GM19324 (cell line): ENCODE measurements around the gene PHB1.
"Not testable (repeated sequence)": the region's sequence is repeated elsewhere in the genome, so short reads cannot be mapped to it uniquely, and the experiment has no call there.

ENCODE experiments used
- ATAC-seq: cut with Tn5 transposase; IDR thresholded peaks from one replicate; pipeline ENCODE4 v1.9.1; 2021; ENCODE audit warnings: mild to moderate bottlenecking, moderate library complexity; ENCODE audit not compliant: unreplicated experiment, low FRiP score

PHB1 gene

DNA sequence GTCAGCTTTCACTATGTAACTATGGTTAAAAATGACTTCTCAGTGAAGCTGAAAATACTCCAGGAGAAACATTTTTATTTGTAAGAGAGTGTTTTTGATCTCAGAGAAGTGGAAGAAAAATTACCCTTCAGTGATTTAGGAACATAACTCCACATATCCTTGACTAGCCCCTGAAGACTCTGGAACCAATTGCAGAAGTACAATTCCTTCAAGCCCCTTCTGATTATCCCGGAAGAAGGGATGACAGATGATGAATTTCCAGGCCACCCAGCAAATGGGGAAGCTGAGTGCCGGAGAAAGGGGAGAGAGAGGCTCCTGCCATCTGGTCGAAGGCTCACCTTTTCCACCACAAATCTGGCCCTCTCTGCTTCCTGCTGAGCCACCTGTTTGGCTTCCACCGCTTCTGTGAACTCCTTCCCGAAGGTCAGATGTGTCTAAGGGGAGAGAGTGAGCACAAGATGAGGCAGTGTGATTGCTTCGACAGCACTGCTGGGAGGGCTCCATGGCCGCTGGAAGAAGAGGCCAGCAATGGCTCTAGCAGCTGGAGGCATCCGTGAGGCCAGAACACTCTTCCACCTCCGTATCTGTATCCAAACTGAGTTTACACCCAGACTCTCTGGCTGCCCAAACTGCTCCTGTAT lies 8.1 kb downstream of the PHB1 start:
- ATAC-seq: no peak

DNA sequence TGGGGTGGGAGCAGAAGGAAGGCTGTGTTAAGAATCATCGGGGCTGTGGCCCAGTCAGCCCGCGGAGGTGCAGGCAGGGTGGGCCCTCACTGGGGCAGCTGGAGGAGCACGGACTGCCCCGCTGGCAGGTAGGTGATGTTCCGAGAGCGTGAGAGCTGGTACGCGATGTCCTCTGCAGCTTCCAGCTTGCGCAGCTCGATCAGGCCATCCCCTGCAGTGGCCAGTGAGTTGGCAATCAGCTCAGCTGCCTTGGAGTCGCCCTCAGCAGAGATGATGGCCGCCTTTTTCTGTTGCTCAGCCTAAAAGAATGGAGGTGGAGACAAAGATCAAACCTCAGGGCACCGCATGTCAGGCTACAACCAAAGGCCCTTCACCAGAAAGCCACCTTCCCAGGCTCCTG lies 9.8 kb downstream of the PHB1 start:
- no peak for ATAC-seq

DNA sequence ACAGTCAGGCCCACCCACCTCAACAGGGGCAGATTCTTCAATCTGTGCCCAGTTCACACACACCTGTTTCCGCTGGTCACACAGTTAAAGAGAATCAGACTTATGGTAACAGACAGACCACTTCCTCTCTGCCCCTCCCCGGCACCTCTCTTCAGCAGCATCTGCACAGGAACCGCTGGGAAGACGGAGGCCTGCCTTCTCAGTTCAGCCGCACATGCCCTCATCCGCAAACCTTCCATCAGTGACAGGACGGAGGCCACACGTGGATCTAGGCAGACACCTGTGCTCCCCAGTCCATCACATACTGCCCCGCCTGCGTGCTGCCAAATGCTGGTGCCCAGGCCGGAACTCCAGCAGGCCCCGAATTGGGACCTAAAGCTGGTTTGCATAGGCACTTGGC lies 10.3 kb downstream of the PHB1 start:
- no peak for ATAC-seq

DNA sequence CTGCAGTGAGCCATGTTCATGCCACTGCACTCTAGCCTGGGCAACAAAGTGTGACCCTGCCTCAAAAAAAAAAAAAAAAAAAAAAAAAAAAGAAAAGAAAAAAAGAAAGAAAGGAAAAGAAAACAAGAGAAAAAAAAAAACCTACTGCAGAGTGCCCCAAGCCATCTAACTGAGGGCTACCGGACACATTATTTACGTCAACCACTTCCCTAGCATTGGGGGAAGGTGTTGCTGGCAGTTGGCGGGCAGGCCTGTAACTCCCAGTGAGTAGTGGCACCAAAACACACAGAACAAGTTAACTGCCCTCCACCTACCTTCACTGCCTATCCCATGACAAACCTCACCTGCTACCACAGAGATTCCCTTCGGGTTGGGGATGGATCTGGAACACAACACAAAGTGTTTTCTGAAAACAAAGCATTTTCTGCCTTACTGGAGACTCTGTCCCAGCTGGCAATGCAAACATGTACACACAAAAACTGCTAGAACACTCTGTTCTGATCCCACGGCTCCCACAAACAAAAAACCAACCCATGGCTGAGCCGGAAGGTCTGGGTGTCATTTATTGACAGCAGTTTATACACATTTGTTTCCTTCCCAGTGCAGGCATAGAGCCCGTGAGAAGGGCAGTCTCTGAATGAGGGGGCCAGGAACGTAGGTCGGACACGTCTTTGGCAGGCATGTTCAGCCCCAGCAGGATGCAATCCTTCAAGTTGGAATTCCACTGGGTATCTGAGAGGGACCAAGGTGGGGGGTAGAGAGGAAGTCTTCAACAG lies 11.0 kb downstream of the PHB1 start:
- ATAC-seq: no peak

DNA sequence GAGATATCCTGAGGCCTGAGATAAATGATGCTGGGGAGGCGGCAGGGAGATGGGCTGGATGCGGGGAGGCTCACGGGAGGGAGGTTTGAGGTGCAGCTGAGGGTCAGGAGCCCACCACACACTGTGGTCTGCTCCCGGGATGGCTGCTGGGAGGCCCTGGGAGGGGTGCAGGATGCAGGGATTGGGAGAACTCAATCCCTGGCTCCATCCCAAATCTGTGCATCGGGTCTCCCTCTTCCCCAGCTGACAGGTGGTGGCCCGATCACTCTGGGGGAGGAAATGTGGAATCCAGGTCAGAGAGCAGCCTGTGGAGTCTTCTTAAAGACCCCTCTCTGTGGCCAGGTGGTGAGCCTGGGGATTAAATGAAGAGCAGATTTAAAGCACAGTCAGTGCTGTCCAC lies 12.0 kb downstream of the PHB1 start:
- ATAC-seq: no peak

DNA sequence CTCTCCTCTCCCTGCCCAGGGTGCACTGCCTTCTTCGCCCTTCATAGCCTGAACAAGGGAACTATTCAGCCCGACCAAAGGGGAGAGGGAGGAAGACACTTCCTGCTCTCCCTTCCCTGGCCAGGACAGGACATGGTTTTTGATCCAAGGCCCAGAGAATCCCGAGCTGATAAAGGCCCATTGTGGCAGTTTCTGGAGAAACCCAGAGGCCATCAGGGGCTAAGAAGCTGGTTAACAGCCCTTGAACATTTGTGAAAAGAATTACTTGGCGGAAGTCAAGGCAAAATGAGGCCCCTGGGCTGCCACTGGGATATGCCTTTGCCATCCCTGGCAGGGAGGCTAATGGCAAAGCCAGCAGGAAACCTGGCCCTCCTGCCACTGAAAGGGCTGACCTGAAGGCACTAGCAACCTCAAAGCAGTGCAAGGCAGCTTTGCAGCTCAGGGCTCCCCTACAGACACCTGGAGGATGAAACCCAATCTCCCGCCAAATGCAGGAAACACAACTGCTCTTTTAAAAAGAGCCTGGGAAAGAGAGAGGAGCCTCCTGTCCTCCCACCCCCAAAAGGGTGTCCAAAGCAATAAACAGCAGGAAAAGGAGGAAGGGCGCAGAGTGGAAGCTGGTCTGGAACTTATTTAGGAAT lies 12.6 kb downstream of the PHB1 start:
- no peak for ATAC-seq

DNA sequence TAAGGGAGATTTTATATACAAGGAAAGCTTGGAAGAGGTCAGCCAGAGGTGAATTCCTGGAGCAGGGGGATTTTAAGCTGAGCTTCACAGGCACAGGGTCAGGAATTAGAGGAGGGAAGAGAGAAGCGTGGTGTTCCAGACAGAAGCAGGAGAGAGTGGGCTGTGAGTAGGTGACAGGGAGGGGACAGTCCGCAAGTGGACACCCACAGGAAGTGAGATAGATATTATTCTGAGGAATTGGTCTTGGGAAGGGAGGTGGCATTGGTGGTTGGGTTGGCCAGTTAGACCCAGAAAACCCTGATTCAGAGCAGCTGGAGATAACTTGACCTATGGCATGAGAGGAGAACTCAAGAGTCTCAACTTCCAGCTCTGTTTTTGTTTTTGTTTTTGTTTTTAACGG lies 14.7 kb downstream of the PHB1 start:
- ATAC-seq: no peak

DNA sequence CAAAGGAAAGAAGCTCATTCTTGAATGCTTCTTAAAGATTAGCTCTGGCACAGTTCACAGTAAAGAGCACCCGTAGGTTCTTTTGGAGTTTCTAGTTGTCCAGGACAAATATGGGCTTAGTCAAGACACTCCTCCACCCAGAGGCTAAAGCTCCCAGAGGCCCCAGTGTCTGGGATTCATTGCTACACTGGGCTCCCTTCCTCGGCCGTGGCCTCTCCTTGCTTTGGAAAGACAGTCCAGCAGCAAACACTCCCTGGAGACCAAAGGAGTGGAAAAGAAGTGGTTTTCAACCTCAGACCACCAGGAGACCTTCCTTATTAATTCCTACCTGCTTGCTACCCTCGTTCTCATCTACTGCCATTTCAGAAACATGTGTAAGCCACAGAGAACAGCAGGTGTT lies 17.1 kb downstream of the PHB1 start:
- no peak for ATAC-seq

DNA sequence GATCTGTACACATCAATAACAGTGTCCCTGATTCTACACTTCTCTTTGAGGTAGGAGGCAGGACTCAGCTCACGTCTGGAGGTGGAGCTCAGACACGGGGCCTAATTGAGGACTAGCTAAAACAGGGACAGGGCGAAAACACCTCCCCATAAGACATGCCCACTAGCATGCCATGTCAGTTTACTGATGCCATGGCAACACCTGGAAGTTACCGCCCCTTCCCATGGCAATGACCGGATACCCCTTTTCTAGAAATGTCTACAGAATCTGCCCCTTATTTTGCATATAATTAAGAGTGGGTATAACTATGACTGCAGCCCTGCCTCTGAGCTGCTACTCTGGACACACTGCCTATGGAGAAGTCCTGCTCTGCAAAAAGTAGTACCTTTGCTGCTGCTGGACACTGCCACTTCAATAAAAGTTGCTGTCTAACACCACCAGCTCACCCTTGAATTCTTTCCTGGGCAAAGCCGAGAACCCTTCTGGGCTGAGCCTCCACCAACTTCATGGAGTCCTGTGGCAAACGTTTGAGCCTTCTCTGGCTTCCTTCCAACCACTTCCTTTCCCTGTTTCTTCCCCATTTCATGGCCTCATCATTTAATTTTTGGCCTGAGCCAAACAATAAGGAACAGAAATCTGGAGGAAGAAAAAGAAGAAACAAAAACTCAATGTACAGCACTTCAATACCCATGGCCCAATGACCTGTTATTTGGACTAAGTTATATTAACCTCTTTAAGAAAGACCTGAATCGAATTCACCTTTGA lies 21.0 kb downstream of the PHB1 start:
- ATAC-seq: no peak

DNA sequence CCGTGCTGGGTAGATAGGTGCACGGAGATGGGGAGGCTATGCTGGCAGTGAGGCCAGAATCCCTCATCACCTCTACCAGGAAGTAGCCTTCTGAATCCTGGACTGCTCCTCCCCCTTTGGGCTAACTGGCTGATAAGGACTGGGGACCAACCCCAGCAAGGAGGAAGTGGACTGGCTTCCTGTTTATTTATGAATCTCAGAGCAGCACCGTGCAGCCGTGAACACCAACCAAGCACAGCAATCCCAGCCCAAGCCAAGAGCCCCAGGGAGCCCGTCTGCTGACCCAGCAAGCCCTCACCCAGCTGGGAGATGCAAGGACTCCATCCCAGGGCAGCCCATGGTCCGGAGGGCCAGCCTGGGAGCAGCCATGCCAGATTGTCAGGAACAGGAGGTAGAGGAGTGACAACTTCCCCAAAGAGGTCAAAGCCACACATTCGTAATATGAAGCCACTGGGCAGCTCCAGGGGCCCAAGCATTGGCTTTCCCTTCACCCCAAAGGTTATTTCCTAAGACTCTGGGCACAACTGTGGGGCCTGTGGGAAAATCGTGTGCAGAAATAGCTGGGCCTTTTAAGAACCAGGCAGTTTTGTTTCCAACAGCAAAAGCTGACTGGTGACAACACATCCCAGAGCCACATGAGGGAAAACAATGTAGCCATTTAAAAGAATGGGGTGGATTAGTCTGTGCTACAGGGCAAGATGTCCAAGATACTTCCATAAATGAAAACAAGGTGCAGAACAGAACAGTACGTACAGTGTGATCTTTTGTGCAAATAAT lies 23.9 kb downstream of the PHB1 start:
- no peak for ATAC-seq

DNA sequence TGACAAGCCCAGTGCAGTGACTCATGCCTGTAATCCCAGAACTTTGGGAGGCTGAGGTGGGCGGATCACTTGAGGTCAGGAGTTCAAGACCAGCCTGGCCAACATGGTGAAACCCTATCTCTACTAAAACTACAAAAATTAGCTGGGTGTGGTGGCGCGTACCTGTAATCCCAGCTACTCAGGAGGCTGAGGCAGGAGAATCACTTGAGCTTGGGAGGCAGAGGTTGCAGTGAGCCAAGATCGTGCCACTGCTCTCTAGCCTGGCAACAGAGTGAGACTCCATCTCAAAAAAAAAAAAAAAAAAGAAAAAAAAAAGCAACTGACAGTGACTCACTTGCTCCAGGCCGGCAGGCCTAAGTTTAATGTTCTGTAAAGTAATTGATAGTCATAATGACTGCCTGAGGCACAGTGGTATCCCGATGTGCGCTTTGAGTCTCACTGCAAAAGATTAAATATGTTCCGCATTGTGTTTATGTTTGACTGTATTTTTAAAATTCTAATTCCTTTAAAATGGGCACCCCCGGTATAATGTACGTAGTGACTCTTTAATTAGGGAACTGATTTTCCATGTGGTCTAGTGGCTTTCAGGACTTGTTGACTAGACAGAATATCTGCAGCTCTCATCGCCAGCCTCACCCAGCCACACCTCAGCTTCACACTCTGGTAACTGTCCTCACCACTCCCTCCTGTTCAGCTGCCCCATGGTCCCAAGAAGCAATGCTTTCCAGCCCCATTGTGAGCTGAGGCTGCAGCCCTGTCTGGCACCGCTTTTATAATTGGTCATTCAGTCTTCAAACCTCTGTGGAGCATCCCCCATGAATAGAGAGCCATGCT lies 25.0 kb downstream of the PHB1 start:
- not testable (repeated sequence) for ATAC-seq

DNA sequence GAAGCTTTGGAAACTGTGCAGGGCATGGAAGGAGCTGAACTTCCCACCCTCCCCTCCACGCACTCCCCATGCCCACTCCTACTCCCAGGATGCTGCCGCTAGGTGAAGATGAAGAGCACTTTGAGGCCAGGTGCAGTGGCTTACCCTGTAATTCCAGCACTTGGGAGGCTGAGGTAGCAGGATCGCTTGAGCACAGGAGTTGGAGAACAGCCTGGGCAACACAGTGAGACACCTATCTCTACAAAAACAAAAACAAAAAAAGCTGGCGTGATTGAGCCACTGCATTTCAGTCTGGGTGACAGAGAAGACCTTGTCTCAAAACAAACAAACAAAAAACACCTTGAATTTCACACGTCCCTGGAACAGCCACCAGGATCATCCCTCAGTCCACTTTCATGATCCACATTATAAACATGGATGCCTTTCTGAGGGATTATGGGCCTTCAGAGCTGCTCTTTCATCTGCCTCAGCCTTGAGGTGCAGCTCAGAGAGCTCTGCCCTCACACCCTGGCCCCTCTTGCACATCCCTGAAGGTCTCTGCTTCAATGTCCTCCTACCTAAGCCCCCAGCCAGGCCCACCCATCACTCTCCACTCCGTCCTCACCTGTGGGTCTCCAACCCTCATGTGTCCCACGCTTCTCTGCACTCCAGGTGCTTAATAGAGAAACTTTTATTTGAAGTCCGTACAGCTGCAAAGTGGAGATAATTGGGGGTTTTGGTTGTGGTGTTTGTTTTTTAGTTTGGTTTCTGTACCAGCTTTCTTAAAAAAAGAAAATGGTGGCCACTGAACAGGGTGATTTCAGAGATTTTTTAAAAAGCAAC lies 25.8 kb downstream of the PHB1 start:
- no peak for ATAC-seq

DNA sequence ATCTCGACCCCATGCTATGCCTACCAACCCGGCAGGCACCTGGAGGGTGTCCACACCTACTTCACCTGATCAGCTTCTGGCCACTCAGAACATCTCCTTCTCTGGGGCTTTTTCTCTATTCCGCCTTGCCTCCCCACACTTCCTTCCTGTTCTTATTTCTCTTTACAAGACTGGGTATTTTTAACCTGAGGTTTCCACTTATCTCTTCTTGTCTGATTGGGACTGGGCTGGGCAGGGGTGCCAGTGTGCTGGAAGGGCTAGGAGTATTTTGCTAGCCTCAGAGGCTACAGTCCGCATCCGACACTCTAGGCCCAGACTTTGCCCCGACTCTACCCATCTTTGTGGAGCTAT lies 26.4 kb downstream of the PHB1 start:
- ATAC-seq: no peak

DNA sequence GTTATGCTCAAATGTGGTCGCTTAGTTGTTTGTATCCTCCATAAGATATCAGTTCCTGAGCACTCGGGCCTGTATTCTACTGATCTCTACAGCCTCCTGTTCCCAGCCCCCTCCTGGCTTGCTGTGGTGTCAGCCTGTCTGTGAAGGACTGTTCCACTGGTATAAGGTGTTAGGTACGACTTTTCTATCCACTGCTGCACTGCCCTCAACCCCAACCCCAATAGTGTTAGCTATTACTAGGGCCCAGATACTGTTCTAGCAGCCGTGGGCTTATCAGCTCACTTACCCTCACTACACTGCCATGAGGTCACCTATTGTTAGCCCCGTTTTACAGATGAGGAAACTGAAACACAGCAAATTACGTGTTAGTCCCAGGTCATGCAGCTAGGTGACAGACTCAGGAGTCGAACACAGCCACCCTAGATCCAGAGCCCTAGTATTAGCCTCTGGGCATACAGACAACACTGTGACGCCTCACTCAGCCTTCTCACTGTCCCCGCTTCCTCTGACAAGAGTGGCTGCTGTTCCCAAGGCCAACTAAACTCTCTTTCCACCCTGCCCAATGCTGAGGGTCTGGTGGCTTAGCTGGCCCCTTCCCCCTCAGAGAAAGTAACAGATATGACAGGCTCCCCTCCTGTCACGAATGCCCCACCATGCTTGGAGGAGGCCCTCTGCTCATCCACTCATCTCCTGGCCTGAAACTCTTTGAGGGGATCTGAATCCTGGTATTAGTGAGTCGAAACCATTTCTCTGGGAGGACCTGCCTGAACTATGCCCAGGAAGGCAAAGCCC lies 27.0 kb downstream of the PHB1 start:
- no peak for ATAC-seq

DNA sequence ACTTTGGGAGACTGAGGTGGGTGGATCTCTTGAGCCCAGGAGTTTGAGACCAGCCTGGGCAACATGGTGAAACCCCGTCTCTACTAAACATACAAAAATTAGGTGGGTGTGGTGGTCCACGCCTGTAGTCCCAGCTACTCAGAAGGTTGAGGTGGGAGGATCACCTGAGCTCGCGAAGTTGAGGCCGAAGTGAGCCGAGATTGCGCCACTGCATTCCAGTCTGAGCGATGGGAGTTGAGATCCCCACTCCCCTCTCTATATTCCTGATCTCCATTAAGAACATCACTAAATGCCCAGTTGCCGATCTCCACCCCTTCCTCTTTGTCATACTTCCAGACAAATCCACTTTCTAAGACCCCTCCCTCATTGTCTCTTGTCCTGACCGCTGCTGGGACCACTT lies 28.3 kb downstream of the PHB1 start:
- no peak for ATAC-seq

DNA sequence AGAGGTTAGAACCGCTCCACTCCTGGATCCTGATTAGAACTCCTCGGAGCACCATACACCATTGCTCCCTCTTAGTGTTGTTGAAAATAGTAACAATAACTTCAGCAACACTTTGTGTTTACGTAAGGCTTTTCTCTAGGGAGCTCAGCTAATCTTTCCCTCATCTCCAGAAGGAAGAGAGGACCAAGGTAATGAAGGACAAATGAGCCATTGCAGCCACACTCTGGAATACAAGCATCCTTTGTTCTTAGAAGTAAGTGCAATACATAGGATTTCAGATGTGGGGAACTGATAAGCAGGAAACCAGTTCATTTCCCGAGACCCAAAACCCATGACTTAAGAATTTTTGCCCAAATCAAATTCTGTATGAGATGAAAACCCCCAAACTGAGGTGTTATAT lies 29.7 kb downstream of the PHB1 start:
- ATAC-seq: no peak

DNA sequence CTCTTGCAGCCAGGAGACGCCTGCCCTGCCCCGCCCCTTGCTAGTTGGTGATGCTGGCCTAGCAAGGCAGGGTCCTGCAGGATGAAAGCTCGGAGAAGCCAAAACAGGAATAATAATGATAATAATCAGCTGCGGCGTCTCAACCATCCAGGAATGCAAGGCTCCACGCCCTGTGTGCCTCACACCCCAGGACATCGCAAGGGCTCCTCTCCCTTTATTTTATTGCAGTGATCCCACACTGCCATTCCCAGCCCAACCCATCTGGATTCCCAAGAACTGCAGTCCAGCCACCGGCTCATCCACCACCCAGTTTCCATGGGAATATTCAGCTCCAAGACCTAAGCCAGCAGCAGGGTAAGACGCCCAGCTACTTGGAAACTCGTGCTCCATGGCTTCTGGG lies 31.6 kb downstream of the PHB1 start:
- no peak for ATAC-seq

DNA sequence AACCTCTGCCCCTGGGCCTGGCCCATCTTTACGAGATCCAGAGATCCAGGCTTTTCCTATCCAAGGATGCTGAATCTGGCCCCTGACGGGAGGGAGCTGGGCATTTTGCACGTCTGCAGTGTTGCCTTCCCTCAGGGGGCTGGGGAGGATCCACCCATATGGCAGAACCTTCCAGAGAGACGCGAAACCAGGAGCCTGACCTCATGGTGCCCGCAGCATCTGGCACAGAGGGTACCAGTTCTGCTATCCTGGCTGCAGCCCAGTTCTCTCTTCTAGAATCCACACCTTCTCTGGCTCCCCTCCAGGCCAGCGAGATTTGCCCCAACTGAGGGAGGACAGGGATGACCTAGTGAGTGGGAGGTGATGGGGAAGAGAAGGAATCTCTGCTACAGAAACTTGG lies 32.1 kb downstream of the PHB1 start:
- no peak for ATAC-seq
